Tibial artery (tissue), 4 donors: ENCODE data around the gene TGFBR3.

Experiments used
- DNase-seq, 2 donors: peaks; one replicate each; pipeline ENCODE4 v3.0.0-alpha.2; 2019
- H3K27ac ChIP-seq, 2 donors: fragments of 200-600 bp; sonication (generic) in 1 of 2; 1 replicate in 1 of 2; 2 replicates in 1 of 2; pipeline ENCODE4 v1.5.1; 2018 to 2019; ENCODE audit warnings: mild to moderate bottlenecking in 1 of 2
- H3K27me3 ChIP-seq, 2 donors: fragments of 200-600 bp; sonication (generic) in 1 of 2; one replicate each; pipeline versions ENCODE4 v1.5.1 to v1.6.0; 2016 to 2019
- H3K36me3 ChIP-seq, 3 donors: fragments of 200-600 bp; sonication (generic) in 2 of 3; one replicate each; pipeline ENCODE4 v1.5.1; 2016 to 2019; ENCODE audit warnings: mild to moderate bottlenecking in 2 of 3
- H3K4me1 ChIP-seq, 4 donors: fragments of 200-600 bp; sonication (generic) in 2 of 4; 1 replicate in 3 of 4; 2 replicates in 1 of 4; pipeline ENCODE4 v1.5.1; 2016 to 2019
- H3K4me3 ChIP-seq, 2 donors: fragments of 200-600 bp; sonication (generic) in 1 of 2; 1 replicate in 1 of 2; 2 replicates in 1 of 2; pipeline ENCODE4 v1.5.1; 2018 to 2019; ENCODE audit warnings: mild to moderate bottlenecking in 2 of 2
- H3K9me3 ChIP-seq, 3 donors: fragments of 200-600 bp; sonication (generic) in 1 of 3; one replicate each; pipeline ENCODE4 v1.5.1; 2016 to 2019
- intact Hi-C: fragments of 100-400 bp; cut with DNase I; formaldehyde crosslinking; loops from one replicate; pipeline ENCODE4 v1.15.0; 2023; ENCODE audit warnings: low total_unique reads
- TF ChIP-seq, protein P1 (sequence below), 2 experiments: fragments of 200-600 bp in 1 of 2; fragments of 450-650 bp in 1 of 2; IDR thresholded peaks; one replicate each; pipeline ENCODE4 v1.5.1; 2017 to 2019; ENCODE audit warnings: antibody characterized with exemption in 2 of 2, mild to moderate bottlenecking in 1 of 2, moderate library complexity in 1 of 2

TGFBR3 gene

DNA sequence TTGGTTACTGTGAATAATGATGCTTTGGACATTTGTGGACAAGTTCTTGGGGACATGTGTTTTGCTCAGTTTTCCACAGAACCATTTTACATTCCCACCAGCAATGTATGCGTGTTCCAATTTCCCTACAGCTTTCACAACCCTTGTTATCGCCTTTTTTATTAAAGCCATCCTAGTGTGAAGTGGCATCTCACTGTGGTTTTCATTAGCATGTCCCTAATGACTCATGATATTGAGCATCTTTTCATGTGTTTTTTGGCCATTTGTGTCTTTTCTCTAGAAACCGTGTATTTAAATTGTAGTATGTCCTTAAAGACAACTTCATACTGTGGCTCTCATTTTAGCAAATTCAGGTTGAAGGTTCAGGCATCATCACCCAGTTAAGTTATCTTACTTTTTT lies 132.1 kb downstream of the TGFBR3 start:
- peaks cover 0 to 35% (median 26%) of the 10 kb centered on the region in 4 donors for H3K4me1 ChIP-seq
- no peaks in the 10 kb centered on the region for H3K27me3 ChIP-seq
- H3K9me3 ChIP-seq, result no peaks in the 10 kb centered on the region
- no peak overlapping the region for H3K27ac ChIP-seq
- TF ChIP-seq, protein P1, sequence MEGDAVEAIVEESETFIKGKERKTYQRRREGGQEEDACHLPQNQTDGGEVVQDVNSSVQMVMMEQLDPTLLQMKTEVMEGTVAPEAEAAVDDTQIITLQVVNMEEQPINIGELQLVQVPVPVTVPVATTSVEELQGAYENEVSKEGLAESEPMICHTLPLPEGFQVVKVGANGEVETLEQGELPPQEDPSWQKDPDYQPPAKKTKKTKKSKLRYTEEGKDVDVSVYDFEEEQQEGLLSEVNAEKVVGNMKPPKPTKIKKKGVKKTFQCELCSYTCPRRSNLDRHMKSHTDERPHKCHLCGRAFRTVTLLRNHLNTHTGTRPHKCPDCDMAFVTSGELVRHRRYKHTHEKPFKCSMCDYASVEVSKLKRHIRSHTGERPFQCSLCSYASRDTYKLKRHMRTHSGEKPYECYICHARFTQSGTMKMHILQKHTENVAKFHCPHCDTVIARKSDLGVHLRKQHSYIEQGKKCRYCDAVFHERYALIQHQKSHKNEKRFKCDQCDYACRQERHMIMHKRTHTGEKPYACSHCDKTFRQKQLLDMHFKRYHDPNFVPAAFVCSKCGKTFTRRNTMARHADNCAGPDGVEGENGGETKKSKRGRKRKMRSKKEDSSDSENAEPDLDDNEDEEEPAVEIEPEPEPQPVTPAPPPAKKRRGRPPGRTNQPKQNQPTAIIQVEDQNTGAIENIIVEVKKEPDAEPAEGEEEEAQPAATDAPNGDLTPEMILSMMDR (IDR thresholded peaks at IDR 0.05), result no peak
- H3K36me3 ChIP-seq, result no peaks in the 10 kb centered on the region
- intact Hi-C loops, result no loop called here
- DNase-seq, result no peak
- H3K4me3 ChIP-seq, result no peak overlapping the region

DNA sequence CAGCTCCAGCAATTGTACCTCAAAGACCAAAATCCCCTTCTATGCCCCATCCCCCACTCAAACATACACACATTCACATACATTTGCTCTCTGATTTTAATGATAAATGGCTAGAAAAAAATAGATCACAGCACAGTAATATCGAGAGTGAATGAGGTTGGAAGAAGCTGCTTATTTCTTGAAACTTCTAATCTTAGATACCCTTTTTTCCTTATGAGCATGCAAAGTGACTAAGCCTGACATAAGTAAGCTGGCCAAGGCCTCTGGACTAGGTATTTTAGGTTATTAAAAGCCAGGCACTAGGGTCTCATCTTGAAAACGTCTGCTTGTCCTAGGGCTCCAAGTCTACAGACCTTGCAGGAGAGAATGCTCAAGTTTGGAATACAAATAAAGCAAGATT lies 133.6 kb downstream of the TGFBR3 start:
- DNase-seq, result no peak
- TF ChIP-seq, protein P1 (IDR thresholded peaks at IDR 0.05), result no peak
- Histone ChIP-seq H3K9me3 (no peaks in the 10 kb centered on the region), H3K4me1 (peaks cover 0 to 39% (median 27%) of the 10 kb centered on the region in 4 donors), H3K4me3 (no peak overlapping the region), H3K27ac (peak overlapping the region in 1 of 2 donors; percentile 45), H3K27me3 (no peaks in the 10 kb centered on the region), H3K36me3 (no peaks in the 10 kb centered on the region)
- intact Hi-C loops, result no loop called here

DNA sequence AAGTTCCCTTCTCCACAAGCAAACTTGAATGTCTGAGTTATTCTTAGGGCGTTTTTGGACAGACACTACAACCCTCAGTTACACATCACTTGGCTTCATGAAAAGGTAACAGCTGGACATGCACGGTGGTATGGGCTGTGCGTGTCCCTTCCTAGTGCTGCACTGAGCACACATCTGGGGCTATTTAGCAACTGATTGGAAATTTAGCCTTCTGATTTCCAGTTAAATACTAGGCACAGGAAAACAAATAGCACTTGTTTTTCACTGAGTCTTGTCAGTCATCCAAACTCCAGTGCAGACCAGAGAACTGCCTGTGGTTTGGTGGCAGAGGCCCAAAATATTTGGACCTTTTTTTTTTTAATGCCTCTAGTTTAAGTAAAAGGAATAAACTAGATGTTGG lies 134.7 kb downstream of the TGFBR3 start:
- Histone ChIP-seq H3K4me3 (no peak overlapping the region), H3K4me1 (peaks cover 0 to 42% (median 27%) of the 10 kb centered on the region in 4 donors), H3K36me3 (no peaks in the 10 kb centered on the region), H3K27me3 (no peaks in the 10 kb centered on the region), H3K9me3 (no peaks in the 10 kb centered on the region), H3K27ac (peak overlapping the region; percentile 45 to 57)
- TF ChIP-seq, protein P1 (IDR thresholded peaks at IDR 0.05), result no peak
- DNase-seq, result peak in 1 of 2 donors; percentile 64
- intact Hi-C loops, result no loop called here

DNA sequence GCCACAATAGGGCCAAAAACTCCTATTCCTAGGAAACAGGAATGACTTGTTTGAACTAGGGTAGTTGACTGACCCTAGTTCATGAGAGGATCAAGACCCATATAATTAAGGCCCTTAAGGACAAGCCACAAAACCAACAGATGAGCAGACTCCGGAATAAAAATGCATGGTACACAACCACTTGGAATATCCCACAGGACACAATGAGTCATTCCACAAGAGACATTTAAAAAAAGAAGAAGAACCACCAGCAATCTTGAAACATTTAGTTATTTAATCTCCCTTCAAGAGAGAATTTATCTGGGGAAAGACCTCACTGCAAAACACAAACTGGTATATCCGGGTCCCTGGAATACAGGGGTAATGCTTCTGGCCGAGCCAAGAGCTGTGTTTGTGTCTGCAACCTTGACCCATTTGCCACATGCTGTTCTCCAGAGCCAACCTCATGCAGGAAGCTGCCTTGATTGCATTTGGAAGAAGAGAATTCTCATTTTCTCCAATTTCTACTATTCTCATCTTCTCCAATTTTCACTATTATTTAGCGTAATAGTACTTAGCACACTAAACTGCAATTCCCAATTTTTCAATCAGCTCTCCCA lies 135.5 kb downstream of the TGFBR3 start:
- TF ChIP-seq, protein P1 (IDR thresholded peaks at IDR 0.05), result no peak
- intact Hi-C loops, result no loop called here
- no peaks in the 10 kb centered on the region for H3K27me3 ChIP-seq
- peaks cover 0 to 50% (median 29%) of the 10 kb centered on the region in 4 donors for H3K4me1 ChIP-seq
- no peak overlapping the region for H3K4me3 ChIP-seq
- no peaks in the 10 kb centered on the region for H3K36me3 ChIP-seq
- H3K9me3 ChIP-seq, result no peaks in the 10 kb centered on the region
- DNase-seq, result no peak
- peak overlapping the region; percentile 45 to 57 for H3K27ac ChIP-seq

DNA sequence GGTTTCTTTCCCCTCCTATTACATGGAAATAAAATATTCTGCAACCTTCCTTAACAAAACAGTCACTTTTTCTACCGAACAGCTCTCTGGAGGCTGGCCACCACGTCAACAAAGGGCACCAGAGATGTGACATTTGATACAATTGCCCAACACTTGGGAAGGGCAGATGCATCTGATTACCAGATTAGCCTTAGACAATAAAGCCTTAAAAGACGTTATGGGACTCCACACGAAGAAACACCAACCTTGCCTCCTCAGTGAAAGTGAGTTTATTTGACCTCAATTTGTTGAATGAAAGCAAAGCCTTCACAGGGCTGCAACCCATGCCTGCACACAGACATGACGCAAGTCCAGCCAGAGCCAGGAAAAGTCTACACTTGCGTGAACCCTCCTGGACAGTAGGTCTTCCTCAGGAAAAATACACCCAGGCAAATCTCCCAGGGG lies 136.1 kb downstream of the TGFBR3 start:
- no peak for DNase-seq
- Histone ChIP-seq H3K4me3 (no peak overlapping the region), H3K4me1 (peaks cover 0 to 57% (median 35%) of the 10 kb centered on the region in 4 donors), H3K27me3 (no peaks in the 10 kb centered on the region), H3K27ac (peak overlapping the region; percentile 45 to 57), H3K36me3 (no peaks in the 10 kb centered on the region), H3K9me3 (no peaks in the 10 kb centered on the region)
- intact Hi-C loops, result no loop called here
- TF ChIP-seq, protein P1 (IDR thresholded peaks at IDR 0.05), result no peak
